WERI-Rb-1 (cell line): ENCODE measurements around the gene MAML2.

Source experiments
- DNase-seq: peaks from one replicate; pipeline ENCODE4 v3.0.0-alpha.2; 2020
- H3K27ac ChIP-seq: fragments of 250-450 bp; sonication (Bioruptor Pico); 2 replicates; pipeline ENCODE4 v1.5.1; 2020; ENCODE audit warnings: mild to moderate bottlenecking, moderate library complexity
- H3K27me3 ChIP-seq: fragments of 250-450 bp; sonication (Bioruptor Pico); 2 replicates; pipeline ENCODE4 v1.5.1; 2021; ENCODE audit warnings: mild to moderate bottlenecking, low read depth, moderate library complexity; ENCODE audit not compliant: insufficient read depth, severe bottlenecking
- H3K36me3 ChIP-seq: fragments of 250-450 bp; sonication (Bioruptor Pico); 2 replicates; pipeline ENCODE4 v1.5.1; 2020; ENCODE audit warnings: mild to moderate bottlenecking, moderate library complexity
- H3K4me3 ChIP-seq: 2 replicates; pipeline ENCODE4 v1.5.1; 2011; ENCODE audit warnings: low read depth, mild to moderate bottlenecking, control low read depth, low read length
- H3K9me3 ChIP-seq: fragments of 250-450 bp; sonication (Bioruptor Pico); 2 replicates; pipeline ENCODE4 v1.5.1; 2021; ENCODE audit warnings: mild to moderate bottlenecking, moderate library complexity; ENCODE audit not compliant: severe bottlenecking
- CTCF ChIP-seq: IDR thresholded peaks from 2 replicates; pipeline ENCODE4 v1.5.1; 2011; ENCODE audit warnings: low read depth, mild to moderate bottlenecking, control low read depth, inconsistent platforms, low read length

Gene MAML2

GRCh38 chr11:96098511-96099241 lies 244.3 kb downstream of the MAML2 start:
- TF ChIP-seq CTCF: no peak
- H3K27ac ChIP-seq: no peak overlapping the region
- H3K4me3 ChIP-seq: no peak overlapping the region
- H3K9me3 ChIP-seq: no peaks in the 10 kb centered on the region
- H3K27me3 ChIP-seq: no peaks in the 10 kb centered on the region
- no peaks in the 10 kb centered on the region; the same call in 1 of the 2 replicates for H3K36me3 ChIP-seq
- DNase-seq: no peak

GRCh38 chr11:96097844-96098421 lies 245.1 kb downstream of the MAML2 start:
- no peak for DNase-seq
- Histone ChIP-seq H3K9me3 (no peaks in the 10 kb centered on the region), H3K27ac (no peak overlapping the region), H3K4me3 (no peak overlapping the region), H3K36me3 (peaks cover 5% of the 10 kb centered on the region), H3K27me3 (no peaks in the 10 kb centered on the region)
- TF ChIP-seq CTCF: no peak

- no peak overlapping the region for H3K27ac ChIP-seq
- DNase-seq: no peak
- no peaks in the 10 kb centered on the region for H3K27me3 ChIP-seq
- TF ChIP-seq CTCF: no peak
- H3K9me3 ChIP-seq: no peaks in the 10 kb centered on the region
- peaks cover 20% of the 10 kb centered on the region for H3K36me3 ChIP-seq
- H3K4me3 ChIP-seq: no peak overlapping the region
Measured at GRCh38 chr11:96096360-96096759, 246.6 kb downstream of the MAML2 start.

GRCh38 chr11:96095884-96096303 lies 247.1 kb downstream of the MAML2 start:
- H3K27me3 ChIP-seq: no peaks in the 10 kb centered on the region

GRCh38 chr11:96094156-96094555 lies 248.8 kb downstream of the MAML2 start:
- Histone ChIP-seq H3K9me3 (no peaks in the 10 kb centered on the region), H3K27ac (no peak overlapping the region), H3K4me3 (no peak overlapping the region), H3K27me3 (no peaks in the 10 kb centered on the region), H3K36me3 (peaks cover 33% of the 10 kb centered on the region)
- DNase-seq: no peak
- TF ChIP-seq CTCF: no peak

More at GRCh38 chr11:96095884-96096303, 247.1 kb downstream of the MAML2 start:
- TF ChIP-seq CTCF: no peak
- Histone ChIP-seq H3K9me3 (no peaks in the 10 kb centered on the region), H3K4me3 (no peak overlapping the region), H3K27ac (no peak overlapping the region), H3K36me3 (peaks cover 23% of the 10 kb centered on the region)
- no peak for DNase-seq
